Small intestine (tissue), 7 donors: ENCODE results near the gene TDRKH. TPM values are rescaled to one million over a fixed set of nuclear protein-coding genes. Genes with fewer than 3 reads are reported as not detected.
"Not testable (repeated sequence)": the region's sequence is repeated elsewhere in the genome, so short reads cannot be mapped to it uniquely, and the experiment has no call there.

Source experiments
- DNase-seq, 2 donors: peaks; one replicate each; pipeline versions ENCODE4 v3.0.0 to v3.0.0-alpha.2; 2013
- FAIRE-seq: peaks from 2 replicates; lab custom pipeline; 2012; peaks lifted over from hg19 to GRCh38; lab: Jason Lieb, UNC
- H3K27ac ChIP-seq, 3 donors: one replicate each; pipeline ENCODE4 v1.5.1; 2013; ENCODE audit warnings: low read length in 2 of 3, mild to moderate bottlenecking in 2 of 3, control low read depth in 1 of 3, inconsistent platforms in 1 of 3, low read depth in 1 of 3, moderate library complexity in 1 of 3
- H3K27me3 ChIP-seq, 3 donors: one replicate each; pipeline ENCODE4 v1.6.1; 2013; ENCODE audit warnings: low read length in 3 of 3, inconsistent platforms in 1 of 3; ENCODE audit not compliant: control insufficient read depth in 3 of 3, insufficient read depth in 3 of 3
- H3K36me3 ChIP-seq, 3 donors: one replicate each; pipeline ENCODE4 v1.6.1; 2013; ENCODE audit warnings: low read length in 3 of 3, inconsistent platforms in 1 of 3, low read depth in 1 of 3, mild to moderate bottlenecking in 1 of 3, moderate library complexity in 1 of 3; ENCODE audit not compliant: control insufficient read depth in 3 of 3, insufficient read depth in 2 of 3
- H3K4me1 ChIP-seq, 3 donors: one replicate each; pipeline ENCODE4 v1.6.1; 2013; ENCODE audit warnings: low read length in 2 of 3, inconsistent platforms in 1 of 3, low read depth in 1 of 3, mild to moderate bottlenecking in 1 of 3, moderate library complexity in 1 of 3; ENCODE audit not compliant: control insufficient read depth in 3 of 3, insufficient read depth in 2 of 3
- H3K4me3 ChIP-seq, 3 donors: one replicate each; pipeline ENCODE4 v1.5.1; 2013; ENCODE audit warnings: low read length in 3 of 3, control low read depth in 1 of 3, inconsistent platforms in 1 of 3, low read depth in 1 of 3, mild to moderate bottlenecking in 1 of 3, moderate library complexity in 1 of 3
- H3K9me3 ChIP-seq, 2 donors: one replicate each; pipeline ENCODE4 v1.6.1; 2013; ENCODE audit warnings: low read depth in 1 of 2, low read length in 1 of 2; ENCODE audit not compliant: control insufficient read depth in 2 of 2, insufficient read depth in 1 of 2
- WGBS, 3 donors: extraction: QIAGEN DNeasy Blood & Tissue Kit; methylation state at CpG; one replicate each; pipeline ENCODE4 v1.1.7; 2013; 5-methylcytosine and 5-hydroxymethylcytosine counted together
- polyA plus RNA-seq, 4 donors: library from polyadenylated mRNA; stranded (reverse) in 3 of 4; unstranded in 1 of 4; fragments of 200-250 nt in 3 of 4; fragments of 120-200 nt in 1 of 4; gene quantifications; one replicate each; pipeline versions ENCODE4 v1.2.1 to v1.2.3, GENCODE V29; 2013
- donor health status: healthy with polysubstance abuse.
- donor health status: control.
- donor health status: control.
- donor health status: Bipolar disorder and iron deficiency.
- donor health status: healthy.

The TDRKH gene
- polyA plus RNA-seq, 4 donors: 0.22 to 4.2 (median 2.4) TPM

DNA sequence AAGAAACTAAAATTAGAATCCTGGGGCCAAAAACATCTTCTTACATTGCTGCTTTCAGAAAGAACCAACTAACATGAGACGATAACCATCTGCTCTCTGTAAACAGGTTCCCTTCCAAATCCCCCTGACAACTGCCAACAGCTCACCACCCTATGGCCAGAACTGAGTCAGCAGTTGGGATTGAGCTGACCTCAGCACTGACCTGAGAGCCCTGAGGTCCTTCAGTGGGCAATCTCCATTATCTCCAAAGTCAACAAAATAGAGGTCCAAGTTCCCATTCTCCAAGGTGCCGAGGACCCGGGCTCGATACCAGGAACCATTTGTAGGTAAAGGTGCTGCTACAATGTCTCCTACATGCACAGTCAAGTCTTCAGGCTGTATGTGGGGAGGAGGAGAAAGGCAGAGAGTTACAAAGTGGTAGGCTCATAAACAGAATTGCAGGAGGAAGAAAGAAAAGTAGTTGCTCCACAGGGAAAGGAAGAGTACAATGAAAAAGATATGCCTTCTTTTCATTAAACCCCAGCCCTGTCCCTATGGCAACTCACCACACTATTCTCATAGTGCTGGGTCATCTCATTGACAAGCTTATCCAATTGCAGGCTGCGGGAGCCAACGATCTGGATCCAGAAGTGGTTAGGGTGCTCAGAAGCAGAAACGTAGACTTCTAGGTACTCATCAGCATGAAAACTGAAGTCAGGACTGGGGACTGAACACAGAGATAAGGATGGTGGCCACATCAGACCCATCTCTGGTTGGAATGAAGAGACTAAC is 14.2 kb downstream of the TDRKH start:
- FAIRE-seq (no peak), DNase-seq (no peak)
- peaks cover 0 to 2% (median 0%) of the 10 kb centered on the region in 3 donors for H3K36me3 ChIP-seq
- H3K4me3 ChIP-seq: no peak overlapping the region
- 93 to 98% (median 93%) methylated on average over 7 of the region's 7 CpGs for WGBS, 3 donors
- no peaks in the 10 kb centered on the region for H3K4me1 ChIP-seq
- H3K9me3 ChIP-seq: no peaks in the 10 kb centered on the region
- H3K27me3 ChIP-seq: no peaks in the 10 kb centered on the region
- H3K27ac ChIP-seq: no peak overlapping the region

DNA sequence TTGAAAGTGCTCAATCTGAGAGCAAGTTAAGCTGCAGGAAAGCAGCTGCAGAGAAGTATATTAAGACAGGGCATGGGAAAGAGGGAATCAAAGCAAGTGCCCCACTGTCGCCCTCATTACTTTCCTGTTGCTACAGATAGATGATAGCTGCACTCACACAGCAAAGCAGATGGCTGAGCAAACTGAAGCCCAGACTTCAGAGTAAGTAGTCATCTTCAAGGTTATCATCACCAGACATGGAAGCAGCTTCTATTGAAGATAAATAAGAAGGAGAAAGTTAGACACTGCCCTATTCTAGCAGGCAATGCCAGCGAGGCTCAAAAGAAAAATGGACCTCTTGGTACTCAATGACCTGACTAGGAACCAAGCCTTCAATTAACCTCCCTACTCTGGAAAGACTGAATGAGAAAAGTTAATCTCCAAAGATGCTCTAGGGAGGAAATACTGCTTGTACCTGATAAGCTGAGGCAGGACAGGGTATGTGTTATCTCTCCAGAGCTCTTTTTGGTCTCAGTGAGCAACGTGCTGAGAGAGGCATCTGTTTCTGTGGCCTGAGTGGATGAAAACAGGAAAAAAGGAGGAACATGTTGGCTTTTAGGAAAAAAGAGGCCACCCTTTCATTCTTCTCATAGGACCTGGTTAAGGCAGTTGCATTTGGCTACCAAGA is 15.9 kb downstream of the TDRKH start:
- 75 to 81% (median 79%) methylated on average over 3 of the region's 3 CpGs for WGBS, 3 donors
- Histone ChIP-seq H3K36me3 (peaks cover 0 to 2% (median 0%) of the 10 kb centered on the region in 3 donors), H3K4me3 (no peak overlapping the region), H3K4me1 (no peaks in the 10 kb centered on the region), H3K27ac (no peak overlapping the region), H3K27me3 (no peaks in the 10 kb centered on the region), H3K9me3 (no peaks in the 10 kb centered on the region)
- DNase-seq (no peak), FAIRE-seq (no peak)

DNA sequence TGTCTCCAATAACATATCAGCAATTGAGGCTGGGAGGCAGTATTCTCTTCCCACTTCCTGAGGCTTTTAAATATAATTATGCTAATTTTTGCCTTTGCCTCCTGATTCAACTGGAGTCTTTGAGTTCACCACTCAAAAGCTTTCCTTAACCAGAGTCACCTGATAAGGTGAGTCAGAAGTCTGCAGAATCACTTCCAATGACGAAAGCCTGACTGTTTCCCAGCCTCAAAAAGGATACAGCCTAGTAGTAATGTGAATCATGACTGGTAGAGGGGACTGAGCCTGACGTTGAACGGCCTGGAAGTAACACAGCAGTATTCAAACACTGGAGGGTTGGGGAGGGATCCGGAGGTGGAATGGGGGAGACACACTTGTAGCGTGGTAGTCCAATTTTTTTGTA is 16.6 kb downstream of the TDRKH start:
- FAIRE-seq (no peak), DNase-seq (no peak)
- no peaks in the 10 kb centered on the region for H3K9me3 ChIP-seq
- no peaks in the 10 kb centered on the region for H3K4me1 ChIP-seq
- no peak overlapping the region for H3K4me3 ChIP-seq
- no peaks in the 10 kb centered on the region for H3K27me3 ChIP-seq
- WGBS, 3 donors: 79 to 90% (median 84%) methylated on average over 5 of the region's 5 CpGs
- no peak overlapping the region for H3K27ac ChIP-seq
- peaks cover 0 to 2% (median 0%) of the 10 kb centered on the region in 3 donors for H3K36me3 ChIP-seq

DNA sequence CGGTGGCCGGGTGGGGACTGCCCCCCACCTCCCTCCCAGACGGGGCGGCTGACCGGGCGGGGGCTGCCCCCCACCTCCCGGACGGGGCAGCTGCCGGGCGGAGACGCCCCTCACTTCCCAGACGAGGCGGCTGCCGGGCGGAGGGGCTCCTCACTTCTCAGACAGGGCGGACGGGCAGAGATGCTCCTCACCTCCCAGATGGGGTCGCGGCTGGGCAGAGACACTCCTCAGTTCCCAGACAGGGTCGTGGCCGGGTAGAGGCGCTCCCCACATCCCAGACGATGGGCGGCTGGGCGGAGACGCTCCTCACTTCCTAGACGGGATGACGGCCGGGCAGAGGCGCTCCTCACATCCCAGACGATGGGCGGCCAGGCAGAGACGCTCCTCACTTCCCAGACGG is 21.0 kb downstream of the TDRKH start:
- not testable (repeated sequence) for DNase-seq, H3K4me3 ChIP-seq, H3K27ac ChIP-seq, H3K36me3 ChIP-seq, H3K27me3 ChIP-seq, H3K9me3 ChIP-seq, FAIRE-seq, H3K4me1 ChIP-seq
- WGBS, 3 donors: 91 to 96% (median 95%) methylated on average over 20 to 34 of the region's 34 CpGs

DNA sequence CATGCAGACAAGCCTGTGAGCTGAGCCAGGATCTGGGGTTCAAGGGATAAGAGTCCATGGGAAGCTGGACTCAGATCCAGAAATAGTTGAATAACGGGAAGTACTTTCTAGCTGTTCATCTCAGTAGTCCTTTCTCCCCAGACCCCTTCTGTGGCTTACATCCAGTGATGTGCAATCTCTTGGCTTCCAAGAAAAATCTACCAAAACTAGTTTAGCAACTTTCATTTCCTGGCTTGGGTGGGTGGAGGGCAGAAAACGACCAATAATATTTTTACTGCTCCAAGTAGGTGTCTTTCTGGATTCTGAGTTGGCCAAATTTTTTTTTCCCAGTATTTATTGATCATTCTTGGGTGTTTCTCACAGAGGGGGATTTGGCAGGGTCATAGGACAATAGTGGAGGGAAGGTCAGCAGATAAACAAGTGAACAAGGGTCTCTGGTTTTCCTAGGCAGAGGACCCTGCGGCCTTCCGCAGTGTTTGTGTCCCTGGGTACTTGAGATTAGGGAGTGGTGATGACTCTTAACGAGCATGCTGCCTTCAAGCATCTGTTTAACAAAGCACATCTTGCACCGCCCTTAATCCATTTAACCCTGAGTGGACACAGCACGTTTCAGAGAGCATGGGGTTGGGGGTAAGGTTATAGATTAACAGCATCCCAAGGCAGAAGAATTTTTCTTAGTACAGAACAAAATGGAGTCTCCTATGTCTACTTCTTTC is 21.8 kb downstream of the TDRKH start:
- H3K27ac ChIP-seq, FAIRE-seq, H3K27me3 ChIP-seq, H3K36me3 ChIP-seq, H3K9me3 ChIP-seq, H3K4me3 ChIP-seq, DNase-seq, H3K4me1 ChIP-seq: not testable (repeated sequence)
- 26 to 44% (median 35%) methylated on average over 2 of the region's 7 CpGs for WGBS, 3 donors

DNA sequence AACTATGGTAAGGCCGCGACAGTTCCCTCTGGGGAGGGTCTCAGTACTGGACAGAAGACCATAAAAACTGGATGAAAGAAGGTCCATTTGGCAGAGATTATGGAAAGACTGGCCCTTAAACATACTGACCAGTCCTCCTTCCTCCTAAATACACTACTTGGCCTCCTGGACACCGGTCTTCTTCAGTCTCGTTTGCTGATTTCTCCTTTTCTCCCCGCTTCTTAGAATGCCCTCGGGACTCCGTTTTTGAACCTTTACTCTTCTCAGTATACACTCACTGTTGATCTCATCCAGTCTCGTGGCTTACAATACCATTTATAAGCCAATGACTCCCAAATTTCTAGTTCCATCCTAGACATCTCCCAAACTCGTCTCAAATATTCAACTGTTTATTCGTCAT is 26.3 kb downstream of the TDRKH start:
- Histone ChIP-seq H3K27me3 (no peaks in the 10 kb centered on the region), H3K4me3 (peak overlapping the region in 2 of 3 donors; percentile 82 to 83), H3K9me3 (no peaks in the 10 kb centered on the region), H3K36me3 (peaks cover 0 to 17% (median 8%) of the 10 kb centered on the region in 3 donors), H3K4me1 (peaks cover 3 to 10% (median 3%) of the 10 kb centered on the region in 3 donors), H3K27ac (peak overlapping the region; percentile 83 to 96 (median 83))
- FAIRE-seq (no peak), DNase-seq (no peak)
- WGBS, 3 donors: 41 to 48% (median 41%) methylated on average over 10 of the region's 10 CpGs

DNA sequence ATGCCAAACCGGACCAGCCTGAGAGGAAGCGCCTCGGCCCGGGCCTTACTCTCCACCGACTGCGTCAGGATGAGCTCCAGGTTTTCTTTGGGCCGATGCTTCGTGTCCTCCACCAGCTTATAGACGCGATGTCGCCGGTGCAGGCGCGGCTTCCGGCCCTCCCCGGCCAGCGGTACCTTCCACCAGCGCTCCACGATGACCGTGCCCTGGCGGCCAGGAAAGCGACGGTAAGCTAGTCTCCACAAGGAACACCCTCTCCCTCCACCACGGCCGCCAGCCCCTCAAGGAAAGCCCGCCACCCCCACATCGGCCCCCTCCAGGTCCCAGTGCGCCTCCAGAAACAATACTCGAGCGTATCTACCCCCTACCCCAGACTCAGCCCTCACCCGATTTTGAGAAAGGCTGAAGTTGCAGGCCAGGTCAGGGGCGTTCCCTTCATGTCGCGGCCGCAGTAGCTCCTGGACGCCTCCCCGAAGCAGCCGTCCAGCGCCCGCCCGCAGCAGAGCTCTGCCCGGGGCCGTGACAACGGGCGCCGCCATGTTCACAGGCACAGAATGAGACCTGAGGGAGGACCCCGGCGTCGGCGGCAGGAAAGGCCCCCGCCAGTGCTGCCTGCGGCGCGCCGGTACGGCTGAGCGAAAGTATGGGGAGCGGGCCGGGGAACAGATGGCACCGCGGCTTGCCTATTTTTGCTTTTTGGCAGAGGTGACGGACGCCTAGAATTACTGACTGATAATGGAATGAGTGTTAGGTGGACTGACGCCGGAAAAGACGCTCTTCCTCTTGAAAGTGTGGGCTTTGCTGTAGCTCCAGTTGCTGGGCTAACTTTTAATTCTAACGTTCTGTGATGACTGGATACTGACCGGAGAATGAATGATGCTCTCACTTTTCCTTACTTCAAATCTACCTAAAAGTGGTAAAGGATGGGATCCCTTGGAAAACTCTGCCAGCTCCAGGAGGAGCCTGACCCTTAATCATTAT is 27.1 kb downstream of the TDRKH start, which contains the start of gene MRPL9:
MRPL9 (minus strand) TSS at position 556 of the 981 bp plus-strand sequence; CDS start at position 539, 17 bp downstream.
- Histone ChIP-seq H3K9me3 (no peaks in the 10 kb centered on the region), H3K4me3 (peak within 1 kb of the TSS; percentile 82 to 83 (median 83)), H3K27ac (peak within 1 kb of the TSS; percentile 83 to 96 (median 83)), H3K36me3 (peaks cover 0 to 17% (median 8%) of the 10 kb centered on the region in 3 donors), H3K4me1 (peaks cover 3 to 10% (median 3%) of the 10 kb centered on the region in 3 donors), H3K27me3 (no peaks in the 10 kb centered on the region)
- WGBS, 3 donors: 0 to 1% (median 0%) methylated on average over 66 to 68 of the region's 68 CpGs
- FAIRE-seq: no peak
- peak; percentile 77 to 91 for DNase-seq
